Loucy (cell line): ENCODE data around the gene DOCK6.

Experiments
- H2AFZ ChIP-seq: fragments of 200-600 bp; sonication (generic); 2 replicates; pipeline ENCODE4 v1.6.0; 2016; ENCODE audit warnings: antibody characterized with exemption, mild to moderate bottlenecking, low read length, moderate library complexity
- H3F3A ChIP-seq: fragments of 200-600 bp; 2 replicates; pipeline ENCODE4 v1.6.0; 2016; ENCODE audit warnings: antibody characterized with exemption, low read depth, mild to moderate bottlenecking
- H3K27me3 ChIP-seq: fragments of 200-600 bp; sonication (generic); 2 replicates; pipeline ENCODE4 v1.6.1; 2014; ENCODE audit warnings: low read length, mild to moderate bottlenecking; ENCODE audit not compliant: insufficient read depth, poor library complexity, severe bottlenecking
- H3K36me3 ChIP-seq: fragments of 200-600 bp; sonication (generic); 2 replicates; pipeline ENCODE4 v1.6.1; 2016; ENCODE audit warnings: low read length; ENCODE audit not compliant: insufficient read depth
- H3K4me1 ChIP-seq: fragments of 200-600 bp; sonication (generic); 2 replicates; pipeline ENCODE4 v1.5.1; 2014; ENCODE audit warnings: low read length, mild to moderate bottlenecking; ENCODE audit not compliant: insufficient read depth, poor library complexity, severe bottlenecking
- H3K4me2 ChIP-seq: fragments of 200-600 bp; sonication (generic); 2 replicates; pipeline ENCODE4 v1.6.0; 2014; ENCODE audit warnings: antibody characterized with exemption, low read length, low read depth, mild to moderate bottlenecking; ENCODE audit not compliant: poor library complexity, severe bottlenecking
- H3K4me3 ChIP-seq: fragments of 200-600 bp; sonication (generic); 2 replicates; pipeline ENCODE4 v1.5.1; 2014; ENCODE audit warnings: low read length, mild to moderate bottlenecking, mixed read lengths; ENCODE audit not compliant: poor library complexity, severe bottlenecking
- H3K79me2 ChIP-seq: fragments of 200-600 bp; sonication (generic); 2 replicates; pipeline ENCODE4 v1.6.1; 2014; ENCODE audit warnings: low read length; ENCODE audit not compliant: insufficient read depth
- H3K9ac ChIP-seq: fragments of 200-600 bp; sonication (generic); 2 replicates; pipeline ENCODE4 v1.6.0; 2014; ENCODE audit warnings: mild to moderate bottlenecking, low read depth, low read length, moderate library complexity; ENCODE audit not compliant: poor library complexity, severe bottlenecking
- H3K9me2 ChIP-seq: fragments of 200-600 bp; sonication (generic); replicated peaks from 2 replicates; pipeline ENCODE4 v1.6.1; 2016; ENCODE audit warnings: low read depth, low read length, mixed read lengths
- H3K9me3 ChIP-seq: fragments of 200-600 bp; sonication (generic); 2 replicates; pipeline ENCODE4 v1.6.1; 2014; ENCODE audit warnings: mild to moderate bottlenecking, antibody characterized with exemption, low read length, low read depth; ENCODE audit not compliant: insufficient read depth
- H4K20me1 ChIP-seq: fragments of 200-600 bp; sonication (generic); 2 replicates; pipeline ENCODE4 v1.6.0; 2014; ENCODE audit warnings: antibody characterized with exemption, low read length, mild to moderate bottlenecking; ENCODE audit not compliant: insufficient read depth, poor library complexity, severe bottlenecking
- CTCF ChIP-seq: fragments of 200-600 bp; sonication (generic); conservative IDR thresholded peaks from 2 replicates; pipeline ENCODE4 v1.5.1; 2014; ENCODE audit warnings: mild to moderate bottlenecking, antibody characterized with exemption, low read length
- EZH2phosphoT487 ChIP-seq: fragments of 200-600 bp; IDR thresholded peaks from 2 replicates; pipeline ENCODE4 v1.6.1; 2018; ENCODE audit warnings: antibody characterized with exemption, mild to moderate bottlenecking, moderate library complexity, borderline replicate concordance

DOCK6 gene

GRCh38 chr19:11200015-11200574, 62.2 kb downstream of the DOCK6 start:
- Histone ChIP-seq H3K9me3 (no peaks in the 10 kb centered on the region), H3K9ac (no peak overlapping the region), H3K9me2 (no peaks in the 10 kb centered on the region), H3K27me3 (no peaks in the 10 kb centered on the region), H3K4me3 (no peak overlapping the region), H2AFZ (no peak overlapping the region), H3F3A (no peaks in the 10 kb centered on the region), H3K36me3 (no peaks in the 10 kb centered on the region), H3K79me2 (no peaks in the 10 kb centered on the region), H4K20me1 (no peaks in the 10 kb centered on the region), H3K4me1 (peaks cover 4% of the 10 kb centered on the region), H3K4me2 (no peak overlapping the region)
- TF ChIP-seq EZH2phosphoT487 (no peak), CTCF (no peak)

- Histone ChIP-seq H3K4me1 (peaks cover 4% of the 10 kb centered on the region), H3K9ac (no peak overlapping the region)
These were observed 62.8 kb downstream of the DOCK6 start for GRCh38 chr19:11199517-11199916.

GRCh38 chr19:11198769-11199424, 63.4 kb downstream of the DOCK6 start:
- no peaks in the 10 kb centered on the region for H3F3A ChIP-seq
- H3K4me1 ChIP-seq: peaks cover 4% of the 10 kb centered on the region
- H2AFZ ChIP-seq: no peak overlapping the region
- H3K79me2 ChIP-seq: no peaks in the 10 kb centered on the region
- H3K9me3 ChIP-seq: no peaks in the 10 kb centered on the region
- no peaks in the 10 kb centered on the region for H4K20me1 ChIP-seq
- no peaks in the 10 kb centered on the region for H3K27me3 ChIP-seq
- no peaks in the 10 kb centered on the region for H3K36me3 ChIP-seq
- no peak overlapping the region for H3K9ac ChIP-seq
- H3K4me2 ChIP-seq: no peak overlapping the region
- TF ChIP-seq CTCF (no peak), EZH2phosphoT487 (no peak)
- no peak overlapping the region for H3K4me3 ChIP-seq
- H3K9me2 ChIP-seq: no peaks in the 10 kb centered on the region

More at GRCh38 chr19:11199517-11199916, 62.8 kb downstream of the DOCK6 start:
- H3K4me3 ChIP-seq: no peak overlapping the region
- H4K20me1 ChIP-seq: no peaks in the 10 kb centered on the region
- no peak overlapping the region for H3K4me2 ChIP-seq
- H3K27me3 ChIP-seq: no peaks in the 10 kb centered on the region
- no peaks in the 10 kb centered on the region for H3K9me3 ChIP-seq
- H3K9me2 ChIP-seq: no peaks in the 10 kb centered on the region
- H3K36me3 ChIP-seq: no peaks in the 10 kb centered on the region
- TF ChIP-seq EZH2phosphoT487: no peak
- no peak for TF ChIP-seq CTCF
- no peaks in the 10 kb centered on the region for H3F3A ChIP-seq
- H2AFZ ChIP-seq: no peak overlapping the region
- H3K79me2 ChIP-seq: no peaks in the 10 kb centered on the region
